HTERT RPE-1 (cell line): ENCODE data around the gene CFAP90.

Experiments used
- in situ Hi-C: fragments of 300-500 bp; cut with MboI; formaldehyde crosslinking; loops from 4 replicates; pipeline ENCODE4 v1.14.3; 2020; ENCODE audit warnings: low sequenced_read_pairs

The CFAP90 gene, protein sequence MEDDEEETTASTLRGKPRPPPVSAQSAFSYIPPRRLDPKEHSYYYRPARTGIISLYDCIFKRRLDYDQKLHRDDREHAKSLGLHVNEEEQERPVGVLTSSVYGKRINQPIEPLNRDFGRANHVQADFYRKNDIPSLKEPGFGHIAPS

DNA sequence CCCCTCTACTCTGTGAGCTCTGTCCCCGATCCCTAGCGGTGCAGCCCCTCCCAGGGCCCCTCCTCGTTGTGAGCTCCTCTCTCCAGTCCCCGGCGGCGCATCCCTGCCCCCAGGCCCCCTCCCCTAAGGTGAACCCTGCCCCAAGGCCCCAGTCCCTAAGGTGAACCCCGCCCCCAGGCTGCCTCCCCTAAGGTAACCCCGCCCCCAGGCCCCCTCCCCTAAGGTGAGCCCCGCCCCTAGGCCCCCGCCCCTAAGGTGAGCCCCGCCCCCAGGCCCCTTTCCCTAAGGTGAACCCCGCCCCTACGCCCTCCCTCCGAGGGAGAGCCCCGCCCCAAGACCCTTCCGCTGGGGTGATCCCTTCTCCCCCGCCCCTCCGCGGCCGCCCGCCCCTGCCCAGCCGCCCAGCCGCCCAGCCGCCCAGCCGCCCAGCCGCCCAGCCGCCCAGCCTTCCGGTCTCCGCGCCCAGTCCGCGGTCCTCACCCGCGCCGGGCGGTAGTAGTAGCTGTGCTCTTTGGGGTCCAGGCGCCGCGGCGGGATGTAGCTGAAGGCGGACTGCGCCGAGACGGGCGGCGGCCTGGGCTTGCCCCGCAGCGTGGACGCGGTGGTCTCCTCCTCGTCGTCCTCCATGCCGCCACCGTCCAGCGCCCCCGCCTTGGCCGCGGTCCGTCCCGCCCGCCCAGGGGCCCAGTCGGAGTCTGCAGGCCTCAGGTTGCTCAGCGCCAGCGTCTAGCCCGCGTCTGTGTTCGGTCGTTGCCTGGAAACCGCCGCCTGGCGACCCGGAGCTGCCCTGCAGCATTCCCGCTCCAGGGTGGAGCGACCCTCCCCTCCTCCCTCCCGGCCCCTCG, at the start of gene CFAP90:
Gene CFAP90, minus strand, starts transcription at position 739 of the 845 bp plus-strand sequence. Its CDS starts 112 bp downstream, at position 627.
- in situ Hi-C loops = no loop called here

DNA sequence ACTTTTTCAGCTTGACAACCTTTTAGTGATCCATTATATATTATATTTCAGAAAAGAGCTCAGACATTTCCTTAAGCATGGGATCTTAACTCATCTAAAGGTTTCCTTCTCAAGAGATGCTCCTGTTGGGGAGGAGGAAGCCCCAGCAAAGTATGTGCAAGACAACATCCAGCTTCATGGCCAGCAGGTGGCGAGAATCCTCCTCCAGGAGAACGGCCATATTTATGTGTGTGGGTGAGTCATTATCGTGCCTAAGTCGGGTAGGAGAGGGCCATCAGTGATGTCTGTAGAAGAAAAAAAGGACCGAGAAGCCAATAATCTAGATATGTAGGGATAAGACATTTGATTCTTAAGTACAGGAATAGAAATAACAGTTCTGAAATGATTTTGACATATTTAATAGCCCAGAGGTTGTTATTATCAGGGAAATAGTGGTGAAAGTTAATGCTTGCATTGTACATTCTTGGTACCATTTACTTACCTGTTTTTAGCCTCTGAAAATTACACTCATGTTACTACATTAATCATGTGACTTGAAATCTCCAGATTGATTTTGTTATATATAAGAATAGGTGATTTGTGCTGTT, 46.2 kb upstream of the CFAP90 start:
- in situ Hi-C loops = no loop called here

DNA sequence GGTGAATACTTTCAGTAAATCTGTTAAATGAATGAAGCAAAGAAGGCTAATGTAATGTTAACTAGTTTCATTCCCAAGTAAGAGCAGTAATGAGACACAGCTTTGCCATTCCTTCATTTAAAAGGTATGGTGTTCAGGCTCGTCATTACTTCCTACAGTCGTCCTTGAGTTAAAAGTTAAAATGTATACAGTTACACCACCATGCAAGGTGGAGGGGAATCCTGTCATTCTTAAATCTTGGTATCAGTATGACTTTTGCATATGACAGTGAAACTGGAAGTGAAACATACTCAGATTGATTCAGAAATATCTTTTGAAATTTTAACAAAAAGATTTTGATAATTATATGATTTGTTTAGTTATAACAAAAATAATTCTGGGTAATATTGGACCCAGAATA, 43.9 kb upstream of the CFAP90 start:
- in situ Hi-C loops = no loop called here

DNA sequence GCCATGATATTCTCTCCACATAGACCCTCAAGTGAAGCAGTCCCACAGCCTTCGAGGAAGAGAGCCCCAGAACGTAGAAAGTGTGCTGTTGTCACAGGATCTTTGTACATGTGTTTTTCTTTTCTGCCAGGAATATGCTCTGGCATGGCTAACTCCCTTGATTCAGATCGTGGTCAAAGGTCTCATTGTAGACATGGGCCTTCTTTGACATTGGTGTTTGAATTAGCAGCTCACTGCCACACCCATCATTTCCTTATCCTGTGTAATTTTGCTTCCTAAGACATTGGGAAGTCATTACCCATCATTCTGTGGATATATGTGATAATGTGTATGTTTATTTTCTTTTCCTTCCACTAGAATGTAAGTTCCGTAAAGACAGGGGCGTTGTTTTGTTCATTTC, 43.5 kb upstream of the CFAP90 start:
- in situ Hi-C loops = no loop called here

DNA sequence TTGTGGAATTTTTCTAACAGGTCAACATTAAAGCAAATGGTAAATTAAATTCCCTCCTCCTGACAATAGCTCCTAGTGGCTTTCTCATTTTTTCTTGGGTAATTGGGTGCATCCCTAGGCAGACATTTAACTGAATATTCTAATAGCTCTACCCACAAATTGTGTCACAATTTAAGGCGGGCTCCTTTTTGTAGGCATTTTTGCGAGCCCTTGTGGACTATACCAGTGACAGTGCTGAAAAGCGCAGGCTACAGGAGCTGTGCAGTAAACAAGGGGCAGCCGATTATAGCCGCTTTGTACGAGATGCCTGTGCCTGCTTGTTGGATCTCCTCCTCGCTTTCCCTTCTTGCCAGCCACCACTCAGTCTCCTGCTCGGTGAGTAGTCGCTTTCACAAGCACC, 38.0 kb upstream of the CFAP90 start:
- in situ Hi-C loops = no loop called here

DNA sequence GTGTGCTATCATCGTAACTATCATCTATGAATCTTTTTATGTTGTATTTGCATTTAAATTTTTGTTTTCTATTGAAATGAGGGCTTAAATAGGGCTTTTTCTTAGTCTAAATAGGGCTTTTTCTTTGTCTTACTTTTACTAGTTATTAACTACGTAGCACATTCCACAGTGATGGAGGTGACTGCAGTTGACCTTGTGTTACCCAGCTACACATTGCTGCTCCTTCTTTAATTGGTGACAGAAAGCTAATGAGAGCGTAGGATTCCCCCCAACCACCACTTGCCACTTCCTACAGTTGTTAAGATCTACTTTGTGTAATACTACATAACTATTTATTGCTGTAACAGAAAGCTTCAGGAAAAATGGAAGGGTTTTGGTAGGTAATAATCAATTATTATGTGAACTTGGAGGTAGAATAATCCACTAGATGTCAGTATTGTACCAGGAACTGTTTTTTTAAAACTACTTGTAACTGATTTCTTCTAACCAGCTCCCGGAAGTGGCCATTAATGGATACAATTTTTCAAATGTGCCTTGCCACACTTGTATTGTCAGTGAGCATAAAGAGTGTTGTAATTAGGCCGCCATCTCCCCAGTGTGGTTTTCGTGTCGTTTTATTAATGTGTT, 36.0 kb upstream of the CFAP90 start:
- in situ Hi-C loops = no loop called here

DNA sequence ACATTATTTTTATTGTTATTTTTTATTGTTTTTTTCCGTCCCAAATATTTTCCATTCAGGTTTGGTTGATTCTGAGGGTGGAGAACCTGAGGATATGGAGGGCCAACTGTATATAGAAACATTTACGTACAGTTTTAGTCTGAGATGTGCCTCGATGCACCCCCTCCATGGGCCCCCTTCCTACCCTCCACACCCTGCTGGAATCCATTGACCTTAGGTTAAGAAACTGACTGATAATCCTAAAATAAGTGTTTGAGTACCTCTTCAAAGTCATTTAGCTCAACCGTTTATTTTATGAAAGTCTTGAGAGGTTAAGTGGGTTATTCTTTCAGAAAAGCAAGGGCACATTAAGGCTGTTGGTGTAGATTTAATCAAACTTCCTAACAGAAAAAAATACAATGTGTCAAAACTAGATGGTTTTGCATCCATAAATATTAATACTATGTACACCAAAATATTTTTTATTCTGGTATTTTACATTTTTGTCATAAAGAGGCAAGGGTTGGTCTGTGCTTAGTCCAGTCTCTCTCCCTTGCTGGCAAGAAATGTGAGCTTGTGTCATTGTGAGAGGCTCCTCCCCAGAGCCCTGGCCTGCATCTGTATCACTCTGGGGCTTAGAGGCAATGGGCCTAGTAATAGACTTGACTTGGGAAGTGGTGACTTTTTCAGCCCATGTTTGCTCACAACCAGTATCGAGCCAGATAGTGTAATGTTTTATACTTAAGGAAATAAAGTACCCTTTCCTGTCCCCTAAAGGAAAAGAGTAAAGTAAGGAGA, 33.7 kb upstream of the CFAP90 start:
- in situ Hi-C loops = no loop called here

DNA sequence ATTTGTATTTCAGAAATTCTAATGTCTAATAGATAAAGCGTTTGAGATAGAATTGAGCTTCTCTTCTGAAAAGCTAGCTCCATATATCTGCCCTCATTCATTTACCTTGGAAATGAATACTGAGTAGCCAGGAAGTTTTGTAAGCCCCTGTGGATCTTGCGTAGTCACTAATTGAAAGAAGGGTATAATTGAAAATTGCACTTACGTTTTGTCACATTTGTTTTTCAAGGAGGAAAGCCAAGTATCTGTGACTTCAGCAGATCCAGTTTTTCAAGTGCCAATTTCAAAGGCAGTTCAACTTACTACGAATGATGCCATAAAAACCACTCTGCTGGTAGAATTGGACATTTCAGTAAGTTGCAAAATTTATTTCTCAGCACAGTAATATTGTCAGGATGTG, 32.0 kb upstream of the CFAP90 start:
- in situ Hi-C loops = no loop called here

DNA sequence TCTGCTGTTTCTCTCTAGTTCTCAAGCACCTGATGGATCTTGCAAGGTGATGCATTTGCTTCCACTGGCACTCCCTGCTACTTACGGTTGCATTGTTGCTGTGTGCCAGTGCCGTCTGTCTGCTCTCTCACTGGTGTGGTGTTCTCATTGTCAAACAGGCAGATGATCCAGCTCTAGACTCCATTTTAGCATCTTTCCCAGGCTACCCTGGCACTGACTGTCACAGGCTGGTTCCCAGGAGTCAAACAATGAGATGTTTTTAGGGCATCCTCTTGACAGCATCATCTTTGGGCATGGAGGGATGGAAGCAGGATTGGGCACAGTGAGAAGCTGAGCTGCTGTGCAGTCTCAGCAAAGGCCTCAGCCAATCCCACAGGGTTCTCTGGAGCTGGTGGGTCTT, 30.9 kb upstream of the CFAP90 start:
- in situ Hi-C loops = no loop called here

DNA sequence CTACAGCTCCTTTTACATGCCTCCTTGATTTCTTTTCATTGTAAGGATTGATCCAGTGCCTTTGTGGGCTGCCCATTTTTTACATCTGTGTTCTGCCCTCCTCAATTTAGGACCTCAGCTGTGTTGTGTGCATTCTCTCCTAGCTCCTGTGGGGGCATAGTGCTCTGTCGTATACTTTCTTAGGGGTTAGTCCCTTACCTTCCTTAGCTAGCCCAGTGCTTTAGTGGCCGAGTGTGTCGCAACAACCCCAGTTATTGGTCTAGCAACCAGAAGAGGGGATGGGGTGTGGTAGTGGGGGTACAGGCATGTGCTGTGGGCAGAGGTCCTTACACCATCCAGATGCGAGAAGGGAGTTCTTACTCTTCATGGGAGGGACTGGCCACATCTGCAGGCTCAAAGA, 30.2 kb upstream of the CFAP90 start:
- in situ Hi-C loops = no loop called here

DNA sequence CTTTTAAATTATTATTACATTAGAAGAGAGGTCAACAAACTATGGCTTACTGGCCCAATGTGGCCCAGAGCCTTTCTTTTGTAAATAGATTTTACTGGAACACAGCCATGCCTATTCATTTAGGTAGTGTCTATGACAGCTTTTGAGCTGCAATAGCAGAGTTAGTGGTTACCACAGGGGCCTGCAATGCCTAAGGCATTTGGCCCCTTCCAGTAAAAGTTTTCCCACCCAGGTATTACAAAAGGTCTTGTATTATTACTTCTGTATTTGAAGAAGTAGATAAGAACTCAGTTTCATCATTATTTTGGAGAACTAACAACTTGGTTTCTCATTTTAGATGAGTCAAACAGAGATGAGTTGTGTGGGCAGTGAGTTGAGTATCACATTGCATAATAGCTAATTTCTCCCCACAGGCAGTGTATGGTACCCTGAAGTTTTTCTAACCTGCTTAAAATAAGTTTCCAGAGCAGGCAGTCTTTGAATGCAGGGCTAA, 27.5 kb upstream of the CFAP90 start:
- in situ Hi-C loops = no loop called here

DNA sequence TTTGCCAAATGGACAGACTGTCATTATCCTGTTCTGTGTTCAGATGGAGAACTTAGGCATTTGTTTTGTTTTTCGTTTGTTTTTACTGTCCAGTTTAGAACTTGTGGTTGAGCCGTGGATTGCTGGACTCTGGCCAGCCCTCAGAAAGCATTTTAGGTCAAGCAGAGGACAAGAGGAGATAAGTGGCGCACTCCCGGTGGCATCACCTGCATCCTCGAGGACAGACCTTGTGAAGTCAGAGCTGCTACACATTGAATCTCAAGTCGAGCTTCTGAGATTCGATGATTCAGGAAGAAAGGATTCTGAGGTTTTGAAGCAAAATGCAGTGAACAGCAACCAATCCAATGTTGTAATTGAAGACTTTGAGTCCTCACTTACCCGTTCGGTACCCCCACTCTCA, 26.9 kb upstream of the CFAP90 start:
- in situ Hi-C loops = no loop called here

DNA sequence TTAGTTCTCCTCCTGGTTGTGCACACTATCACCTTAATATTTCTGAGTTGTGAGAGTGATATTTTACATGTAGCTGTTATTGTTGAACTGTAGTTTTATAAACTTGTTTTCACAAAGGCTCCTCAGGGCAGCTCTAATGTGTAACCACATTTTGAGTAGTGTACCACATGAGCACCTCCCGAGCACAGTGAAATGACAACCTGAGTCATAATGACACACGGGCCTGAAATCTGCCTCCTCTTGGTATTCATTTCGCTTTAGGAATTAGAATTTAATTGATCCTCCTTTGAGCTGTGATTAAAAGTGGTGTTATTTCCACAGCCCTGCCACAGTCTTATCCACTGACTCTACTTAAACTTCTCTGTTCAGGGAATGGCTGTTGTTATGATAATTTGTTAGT, 25.9 kb upstream of the CFAP90 start:
- in situ Hi-C loops = no loop called here

DNA sequence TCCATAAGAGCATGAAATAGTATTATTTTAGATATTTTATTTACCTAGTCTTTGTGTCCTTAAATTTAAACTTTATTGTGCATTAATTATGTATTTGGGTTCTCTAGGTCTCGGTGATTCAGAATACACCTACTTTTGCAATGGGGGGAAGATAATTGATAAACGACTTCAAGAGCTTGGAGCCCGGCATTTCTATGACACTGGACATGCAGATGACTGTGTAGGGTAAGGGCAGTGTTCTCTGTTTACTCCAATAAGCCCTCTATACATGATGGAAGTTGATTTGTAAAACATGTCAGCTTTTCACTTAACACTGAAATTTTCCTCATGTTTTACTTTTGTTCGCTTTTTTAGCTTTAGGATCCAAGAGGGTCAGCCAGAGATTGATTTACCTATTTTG, 24.2 kb upstream of the CFAP90 start:
- in situ Hi-C loops = no loop called here

DNA sequence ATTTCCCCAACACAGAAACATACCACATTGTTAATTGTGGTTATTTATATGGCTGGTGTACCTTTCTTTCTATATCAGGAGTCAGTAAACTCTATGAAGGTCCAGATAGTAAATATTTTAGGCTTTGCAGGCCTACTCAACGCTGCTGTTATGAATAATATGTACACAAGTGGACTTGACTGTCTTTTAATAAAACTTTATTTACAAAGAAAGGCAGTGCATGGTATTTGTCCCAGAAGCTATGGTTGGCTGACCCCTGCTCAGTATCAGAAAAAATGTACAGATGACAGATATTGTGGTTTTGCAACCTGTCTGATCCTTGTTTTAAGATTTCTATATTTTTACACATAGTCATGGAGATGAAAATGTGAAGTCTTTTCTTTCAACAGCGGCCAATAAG, 23.7 kb upstream of the CFAP90 start:
- in situ Hi-C loops = no loop called here

DNA sequence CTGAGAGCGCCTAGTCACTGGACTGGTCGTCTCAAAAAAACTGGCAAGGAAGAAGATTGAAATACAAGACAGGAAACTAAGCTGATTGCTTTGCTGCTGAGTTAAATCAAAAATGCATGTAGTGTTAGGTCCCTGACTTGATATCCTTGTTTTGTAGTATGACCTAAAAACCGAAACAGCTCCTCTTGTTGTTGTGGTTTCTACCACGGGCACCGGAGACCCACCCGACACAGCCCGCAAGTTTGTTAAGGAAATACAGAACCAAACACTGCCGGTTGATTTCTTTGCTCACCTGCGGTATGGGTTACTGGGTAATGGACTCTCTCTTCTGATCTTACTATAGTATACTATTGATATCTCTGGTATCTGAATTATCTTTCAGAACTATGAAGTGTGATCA, 22.3 kb upstream of the CFAP90 start:
- in situ Hi-C loops = no loop called here

DNA sequence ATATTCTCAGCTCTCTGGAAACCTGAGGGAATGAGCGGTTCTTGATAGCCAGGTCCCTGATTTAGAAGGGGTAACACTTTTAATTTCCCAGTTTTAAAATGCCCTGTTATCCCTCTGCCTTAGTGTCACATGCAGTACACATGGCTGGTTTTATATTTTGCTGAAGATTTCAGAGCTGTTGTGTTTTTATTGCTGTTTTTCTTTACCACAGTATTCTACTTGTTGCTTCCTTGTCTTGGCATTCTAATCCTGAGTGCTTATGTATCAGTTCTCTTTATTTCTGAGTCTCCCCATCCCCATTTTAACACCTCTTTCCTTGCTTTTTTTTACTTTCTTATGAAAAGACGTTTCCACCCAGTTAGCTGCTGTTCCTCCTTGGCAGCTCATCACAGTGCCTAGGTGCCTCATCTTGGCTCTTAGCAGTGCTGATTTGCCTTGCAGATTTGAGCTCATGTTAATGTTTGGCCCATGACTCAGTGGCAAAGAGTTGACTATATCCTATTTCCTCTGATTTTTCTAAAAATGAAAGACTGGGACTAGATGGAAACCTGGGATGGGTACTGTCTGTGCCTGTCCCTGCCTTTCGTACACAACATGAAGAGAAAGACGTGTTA, 21.7 kb upstream of the CFAP90 start:
- in situ Hi-C loops = no loop called here

DNA sequence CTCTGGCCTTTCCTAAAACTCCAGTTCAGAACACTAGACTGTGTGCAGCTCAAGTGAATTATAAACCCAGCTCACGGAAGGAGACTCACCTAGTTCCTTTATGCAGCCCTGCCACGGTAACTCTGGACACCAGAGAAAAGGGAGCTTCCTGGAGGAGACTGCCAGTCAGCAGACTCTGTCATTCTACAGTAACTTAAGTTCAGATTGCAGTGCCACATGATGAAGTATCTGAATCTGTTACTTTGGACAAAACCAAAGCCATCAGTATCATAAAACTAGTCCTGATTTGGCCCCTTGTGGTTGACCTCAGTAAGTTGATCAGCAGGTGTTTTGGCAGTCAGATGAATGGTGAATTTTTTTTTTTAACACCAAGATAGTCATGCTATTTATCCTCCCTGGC, 20.7 kb upstream of the CFAP90 start:
- in situ Hi-C loops = no loop called here

DNA sequence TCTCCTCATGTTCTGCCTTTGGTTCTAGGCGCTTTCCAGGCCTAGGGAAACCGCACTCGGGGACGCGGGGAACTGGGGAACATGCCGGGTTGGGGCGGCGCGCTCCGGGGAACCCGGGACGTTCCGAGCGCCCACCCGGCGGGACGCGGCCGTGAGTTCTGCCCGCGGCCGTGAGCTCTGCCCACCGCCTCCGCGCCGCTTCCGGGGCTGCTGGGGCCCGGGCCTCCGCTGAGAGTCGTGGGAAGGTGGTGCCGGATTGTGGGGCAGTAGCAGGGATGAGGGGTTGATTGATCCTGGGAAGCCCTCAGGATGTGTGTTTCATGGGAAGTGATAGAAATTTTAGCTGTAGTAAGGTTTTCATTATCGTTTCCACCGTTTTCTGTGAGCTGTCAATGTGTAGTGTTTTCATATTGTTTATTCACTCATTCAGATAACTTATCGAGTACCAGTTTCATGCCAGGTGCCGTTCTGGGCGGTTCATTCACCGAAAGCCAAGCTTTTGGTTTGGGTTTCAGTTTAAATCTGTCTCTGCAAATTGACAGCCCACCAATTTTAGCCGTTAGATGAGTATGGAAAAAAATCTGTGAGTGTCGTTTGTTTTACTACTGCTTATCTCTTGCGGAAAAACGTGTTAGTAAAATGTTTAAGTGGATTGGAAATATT, 18.7 kb upstream of the CFAP90 start:
- in situ Hi-C loops = no loop called here
